ENCODE measurements around the gene ASF1B.

The ASF1B gene

DNA sequence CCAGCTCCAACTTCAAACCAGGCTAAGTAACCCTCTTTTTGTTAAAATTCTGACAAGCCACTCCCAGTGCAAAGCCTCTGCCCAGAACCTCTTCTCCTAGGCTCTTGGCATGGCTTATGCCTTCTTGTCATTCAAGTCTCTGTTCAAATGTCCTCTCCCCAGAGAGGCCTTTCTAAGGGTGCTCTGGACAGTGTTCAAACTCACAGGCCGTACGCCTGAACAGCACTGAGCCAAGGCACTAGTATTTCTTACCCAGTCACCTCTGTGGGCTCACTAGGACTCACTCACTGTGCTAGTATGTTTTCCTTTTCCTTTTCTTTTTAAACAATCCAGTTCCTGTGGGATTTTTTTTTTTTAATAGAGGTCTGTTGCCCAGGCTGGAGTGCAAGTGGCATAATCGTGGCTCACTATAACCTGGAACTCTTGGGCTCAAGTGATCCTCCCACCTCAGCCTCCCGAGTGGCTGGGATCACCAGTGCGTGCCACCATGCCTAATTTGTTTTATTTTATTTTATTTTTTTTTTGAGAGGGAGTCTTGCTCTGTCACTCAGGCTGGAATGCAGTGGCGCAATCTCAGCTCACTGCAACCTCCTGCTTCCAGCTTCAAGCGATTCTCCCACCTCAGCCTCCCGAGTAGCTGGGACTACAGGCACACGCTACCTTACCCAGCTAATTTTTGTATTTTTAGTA, 2.3 kb upstream of the ASF1B start:
- DNase-seq (ENCODE audit: low read depth): no peak

- no peak for DNase-seq (ENCODE audit: low read depth)
Observed at GRCh38 chr19:14135985-14136508, 342 bp downstream of the ASF1B start.

- no peak for DNase-seq (ENCODE audit: low read depth)
Observed at GRCh38 chr19:14135355-14135754, 1.0 kb downstream of the ASF1B start.

- no peak for DNase-seq (ENCODE audit: low read depth)
Observed at GRCh38 chr19:14127929-14128509, 8.4 kb downstream of the ASF1B start.

DNA sequence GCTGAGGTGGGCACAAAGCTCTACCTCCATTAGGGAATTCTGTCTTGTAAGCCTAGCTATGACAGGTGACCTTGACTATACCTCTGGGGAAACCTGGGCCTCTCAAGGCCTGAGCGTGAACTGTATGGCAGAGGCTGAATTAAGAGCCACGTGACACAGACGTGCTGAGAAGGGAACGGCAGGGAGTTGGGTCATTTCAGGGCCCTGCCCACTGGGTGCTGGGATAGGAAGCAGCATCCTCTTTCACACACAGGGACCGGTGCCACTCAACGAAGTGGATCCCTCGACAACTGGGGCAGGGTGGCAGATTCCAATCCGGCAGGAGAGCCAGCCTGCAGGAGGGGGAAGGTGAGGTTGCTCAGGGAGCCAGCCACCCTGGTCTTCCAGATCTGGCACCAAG, 9.2 kb downstream of the ASF1B start:
- DNase-seq (ENCODE audit: low read depth): no peak

DNA sequence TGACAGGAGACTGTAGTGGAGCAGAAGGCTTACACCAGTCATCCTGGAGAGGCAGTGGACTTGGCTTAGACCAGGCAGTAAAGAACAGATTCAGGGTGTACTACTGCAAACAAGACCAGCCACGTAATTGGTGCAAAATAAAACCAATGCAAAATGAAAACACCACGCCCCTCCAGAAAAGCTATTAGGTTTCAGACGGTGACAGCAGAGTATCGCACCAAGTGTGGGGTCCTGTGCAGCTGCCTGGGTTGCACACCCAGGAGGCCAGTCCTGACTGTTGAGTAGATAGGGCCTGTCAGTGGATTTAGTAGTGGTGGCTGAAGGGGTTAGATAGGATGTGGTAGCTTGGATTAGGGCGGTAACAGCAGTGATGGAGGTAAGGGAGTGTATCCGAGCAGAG, 13.5 kb downstream of the ASF1B start:
- no peak for DNase-seq (ENCODE audit: low read depth)

DNA sequence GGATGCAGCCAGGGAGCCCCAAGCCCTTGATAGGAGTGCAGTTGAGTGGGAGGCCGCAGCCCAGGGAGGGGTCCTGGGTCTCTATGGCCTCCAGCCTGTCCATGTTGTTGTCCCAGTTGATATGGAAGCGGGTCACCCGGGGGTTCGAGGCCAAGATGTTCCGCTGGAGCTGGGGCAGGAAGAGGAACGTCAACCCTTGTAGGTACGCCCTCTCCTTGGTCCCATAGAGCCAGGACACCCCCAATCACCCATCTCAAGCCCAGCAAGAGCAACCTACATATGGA, 15.9 kb downstream of the ASF1B start:
- no peak for DNase-seq (ENCODE audit: low read depth)

DNA sequence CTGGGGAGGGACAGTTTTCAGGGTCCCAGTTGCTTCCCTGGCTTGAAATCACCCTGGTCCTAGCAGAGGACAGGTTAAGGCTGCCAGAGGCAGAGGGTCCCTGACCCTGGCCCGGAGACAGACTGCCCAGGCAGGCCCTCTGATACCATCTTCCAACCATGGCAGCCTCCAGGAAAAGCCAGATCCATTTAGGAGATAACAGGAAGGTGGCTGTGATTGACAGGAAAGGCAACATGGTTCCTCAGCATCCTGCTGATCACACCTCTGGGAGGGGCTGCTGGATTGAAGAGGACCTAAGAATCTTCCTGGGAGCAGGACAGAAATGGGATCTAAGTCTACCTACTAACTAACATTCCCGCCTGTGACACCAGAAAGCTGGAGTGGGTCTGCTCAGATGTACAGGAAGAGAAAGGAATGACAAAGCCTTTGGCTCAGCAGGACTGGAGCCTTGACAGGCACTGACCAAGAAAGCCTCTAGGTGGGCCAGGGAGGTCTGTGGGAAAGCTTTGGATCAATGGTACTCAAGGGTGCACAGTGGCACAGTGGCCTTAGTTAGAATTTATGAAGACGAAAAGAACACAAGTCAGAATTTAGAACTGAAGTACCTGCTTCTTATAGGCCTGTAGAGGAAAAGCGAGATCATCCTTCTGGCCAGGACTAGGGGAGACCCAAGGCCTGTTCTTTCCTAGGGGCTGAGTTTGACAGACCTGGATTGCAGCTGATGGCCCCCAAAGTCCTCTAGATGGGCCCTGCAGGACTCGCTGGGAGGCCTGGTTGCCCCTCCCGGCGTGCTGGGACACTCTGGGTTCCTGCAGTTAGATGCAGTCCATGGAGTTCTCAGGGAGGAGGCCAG, 16.5 kb downstream of the ASF1B start:
- no peak for DNase-seq (ENCODE audit: low read depth)

DNA sequence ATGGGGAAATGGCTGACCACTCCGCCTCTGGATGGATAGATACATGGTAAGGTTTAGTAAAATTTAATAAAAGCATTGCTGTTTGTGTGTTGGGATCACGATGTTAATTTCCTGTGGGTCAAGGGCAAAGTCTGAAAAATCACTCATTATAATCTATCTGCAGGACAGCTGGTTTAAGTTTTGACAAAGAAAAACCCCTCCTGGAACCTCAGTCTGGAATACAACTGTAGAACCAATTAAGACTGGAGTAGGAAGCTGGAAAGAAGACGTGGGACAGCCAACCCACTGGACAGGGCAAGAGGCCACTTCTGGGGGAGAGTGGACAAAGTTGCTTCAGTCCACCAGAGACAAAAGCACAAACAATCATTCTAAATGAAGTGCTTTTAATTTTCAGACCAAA, 17.2 kb downstream of the ASF1B start:
- DNase-seq (ENCODE audit: low read depth): no peak

- DNase-seq (ENCODE audit: low read depth): no peak
Observed at GRCh38 chr19:14118165-14119051, 18.0 kb downstream of the ASF1B start.

- DNase-seq (ENCODE audit: low read depth): peak; percentile 99
Observed at GRCh38 chr19:14117668-14118164, 18.7 kb downstream of the ASF1B start, which contains the start of gene PRKACA. TSS of gene PRKACA (minus strand) at chr19:14117762. CDS start at chr19:14117547, 215 bp downstream.

DNA sequence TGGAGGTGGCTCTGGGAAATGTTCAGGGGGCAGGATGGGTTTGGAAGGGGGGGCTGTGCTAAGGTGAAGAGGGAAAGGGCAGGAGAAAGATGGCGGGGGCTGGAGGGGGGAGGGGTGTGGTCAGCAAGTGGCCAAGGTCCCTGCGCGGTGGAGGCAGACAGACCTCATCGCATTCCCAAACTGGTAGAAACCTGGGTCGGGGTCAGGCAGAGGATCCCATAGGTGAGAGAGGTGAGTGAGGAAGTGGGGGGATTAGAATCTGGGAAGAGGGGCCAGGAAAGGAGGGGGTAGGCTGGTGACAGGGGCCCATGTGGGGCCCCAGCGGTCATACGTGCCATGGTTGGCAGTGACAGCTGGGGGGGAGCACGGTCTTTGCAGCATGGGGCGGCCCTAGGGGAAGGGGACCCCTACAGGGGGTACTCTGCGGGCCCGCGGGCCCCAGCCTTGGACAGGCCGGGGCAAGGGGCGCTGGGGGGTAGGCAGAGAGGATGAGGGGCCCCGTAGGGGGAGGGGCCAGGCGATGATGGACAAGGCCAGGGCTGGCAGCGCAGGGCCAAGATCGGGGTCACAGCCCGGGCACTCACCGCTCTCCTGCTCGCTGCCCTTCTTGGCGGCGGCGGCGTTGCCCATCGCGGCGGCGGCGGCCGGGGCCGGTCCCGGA, 19.3 kb downstream of the ASF1B start:
- no peak for DNase-seq (ENCODE audit: low read depth)

DNA sequence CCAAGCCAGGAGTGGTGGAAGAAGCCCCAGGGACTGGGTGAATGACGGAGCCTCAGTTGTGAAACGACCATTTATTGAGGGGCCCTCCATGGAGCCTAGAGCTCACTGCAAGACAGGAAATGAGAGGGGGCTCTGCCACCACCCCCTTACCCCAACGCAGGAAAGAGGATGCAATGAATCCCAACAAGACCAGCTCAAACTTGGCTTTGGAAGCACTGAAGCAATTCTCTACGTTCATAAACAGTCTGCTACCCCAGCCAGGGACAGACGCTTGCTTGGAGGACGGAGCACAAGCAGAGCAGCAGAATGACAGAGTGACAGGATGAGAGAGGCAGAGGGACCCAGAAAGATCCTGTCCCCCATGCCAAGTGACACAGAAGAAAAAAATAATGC, 19.9 kb downstream of the ASF1B start:
- no peak for DNase-seq (ENCODE audit: low read depth)

- DNase-seq (ENCODE audit: low read depth): no peak
Observed at GRCh38 chr19:14115756-14116155, 20.6 kb downstream of the ASF1B start.

GRCh38 chr19:14114854-14115253, 21.5 kb downstream of the ASF1B start:
- peak; percentile 37 for DNase-seq (ENCODE audit: low read depth)

DNA sequence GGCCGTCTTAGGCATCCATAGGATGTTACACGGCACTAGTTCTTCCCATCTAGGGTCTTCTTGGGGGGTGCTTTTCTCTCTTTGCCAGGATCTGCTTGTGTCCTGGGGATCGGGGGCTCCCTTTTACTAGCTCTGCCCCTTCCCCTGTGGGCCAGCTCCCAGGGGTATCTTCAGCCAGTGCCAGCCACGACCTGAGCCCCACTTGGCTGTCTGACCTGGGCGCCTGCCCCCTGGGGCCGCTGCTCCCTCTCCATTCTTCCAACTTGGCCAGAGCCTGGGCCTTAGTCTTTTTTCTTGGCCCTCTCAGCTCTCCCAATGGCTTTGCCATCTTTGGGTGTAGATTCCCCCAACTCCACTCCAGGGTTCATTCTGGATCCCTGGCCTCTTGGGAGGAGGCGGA, 21.9 kb downstream of the ASF1B start:
- DNase-seq (ENCODE audit: low read depth): no peak

- DNase-seq (ENCODE audit: low read depth): peak; percentile 21
Observed at GRCh38 chr19:14113762-14114414, 22.5 kb downstream of the ASF1B start.

GRCh38 chr19:14112809-14113385, 23.5 kb downstream of the ASF1B start:
- no peak for DNase-seq (ENCODE audit: low read depth)

DNA sequence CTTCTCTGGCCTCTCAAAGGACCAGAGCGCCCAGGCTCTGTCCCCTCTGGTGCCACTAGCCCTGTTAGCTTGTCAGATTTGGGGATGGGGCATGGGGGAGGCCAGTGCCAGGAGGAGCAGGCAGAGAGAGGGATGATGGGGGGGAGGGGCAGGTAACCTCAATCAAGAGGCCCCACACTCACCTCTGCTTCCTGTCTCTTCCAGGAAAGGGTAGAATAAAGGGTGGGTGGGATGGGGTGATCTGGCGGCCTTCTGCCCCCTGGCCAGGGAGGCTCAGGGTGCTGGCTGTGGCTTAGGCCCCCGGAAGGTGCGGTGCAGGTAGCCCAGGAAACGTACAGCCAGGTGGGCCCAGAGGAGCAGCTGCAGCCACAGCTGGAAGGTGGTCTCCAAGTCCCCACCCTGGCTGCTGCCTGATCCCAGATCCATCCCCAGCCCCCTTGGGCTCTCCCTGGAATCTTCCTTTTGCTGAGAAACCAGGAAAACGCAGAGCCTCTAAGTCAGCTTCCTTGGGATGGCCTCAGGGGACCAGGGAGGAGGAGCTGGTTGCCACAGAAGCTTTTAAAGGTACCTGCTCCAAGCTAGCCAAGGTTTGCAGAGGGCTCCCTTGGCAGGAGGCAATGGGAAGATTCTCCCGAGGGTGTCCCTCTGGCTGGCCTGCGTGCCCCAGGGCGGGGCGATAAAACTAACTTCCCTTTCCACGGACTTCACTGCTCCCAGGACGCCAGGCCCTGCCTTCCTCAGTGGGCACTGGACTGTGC, 24.2 kb downstream of the ASF1B start:
- DNase-seq (ENCODE audit: low read depth): no peak

DNA sequence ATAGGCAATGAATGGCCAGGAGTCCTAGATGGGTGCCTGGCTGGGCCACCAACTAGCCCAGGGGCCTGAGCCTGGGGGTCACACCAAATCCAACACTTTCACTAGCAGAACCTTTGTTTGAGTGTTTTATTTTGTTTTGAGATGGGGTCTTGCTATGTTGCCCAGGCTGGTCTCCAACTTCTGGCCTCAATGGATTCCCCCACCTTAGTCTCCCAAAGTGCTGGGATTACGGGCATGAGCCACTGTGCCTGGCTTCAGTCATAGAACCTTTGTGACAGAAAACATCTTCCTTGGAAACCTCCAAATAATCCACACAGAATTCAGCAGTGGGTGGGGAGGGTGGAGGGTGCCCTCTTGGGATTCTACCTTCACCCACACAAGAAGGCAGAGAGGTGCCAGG, 24.9 kb downstream of the ASF1B start:
- no peak for DNase-seq (ENCODE audit: low read depth)

Data from stimulated activated CD4-positive, alpha-beta T cell treated with anti-CD3 and anti-CD28 coated beads, Interleukin-2, amount 100 ng/mL, for 4 hours (primary cell).